GM04504 (cell line): ENCODE measurements around the gene ACOX3.

Experiments
- DNase-seq: peaks from one replicate; pipeline ENCODE4 v3.0.0-alpha.2; 2012; ENCODE audit warnings: low read depth

The ACOX3 gene

DNA sequence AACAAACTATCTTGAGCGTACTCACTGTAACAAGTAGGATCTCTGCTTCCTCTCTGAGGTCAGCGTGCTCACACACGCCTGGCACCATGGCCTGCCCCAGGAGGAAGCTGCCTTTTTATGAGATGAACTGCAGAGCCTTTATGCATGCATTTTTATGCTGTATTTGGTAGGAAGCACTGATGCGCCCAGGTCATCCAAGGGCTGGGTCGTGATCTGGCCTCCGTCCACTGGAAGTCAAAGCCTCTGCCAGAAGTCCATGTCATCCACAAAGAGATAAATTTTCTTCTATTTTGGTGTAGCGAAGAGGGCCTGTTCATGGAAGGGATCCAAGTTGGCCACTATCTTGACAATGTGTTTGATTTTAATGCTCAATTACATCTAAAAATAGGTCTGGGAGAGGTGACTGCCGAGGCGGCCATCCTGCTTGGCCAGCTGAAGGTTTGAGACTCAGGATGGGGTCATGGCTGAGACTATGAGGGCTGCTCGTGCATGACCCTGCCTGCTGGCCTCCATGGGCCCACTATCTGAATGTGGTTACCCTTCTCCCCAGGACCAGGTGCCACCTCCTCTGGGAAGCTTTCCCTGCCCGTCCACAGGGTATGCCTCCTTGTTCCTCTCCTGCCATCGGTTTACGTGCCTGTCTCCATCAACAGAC, 120.7 kb downstream of the ACOX3 start:
- peak; percentile 57 for DNase-seq

DNA sequence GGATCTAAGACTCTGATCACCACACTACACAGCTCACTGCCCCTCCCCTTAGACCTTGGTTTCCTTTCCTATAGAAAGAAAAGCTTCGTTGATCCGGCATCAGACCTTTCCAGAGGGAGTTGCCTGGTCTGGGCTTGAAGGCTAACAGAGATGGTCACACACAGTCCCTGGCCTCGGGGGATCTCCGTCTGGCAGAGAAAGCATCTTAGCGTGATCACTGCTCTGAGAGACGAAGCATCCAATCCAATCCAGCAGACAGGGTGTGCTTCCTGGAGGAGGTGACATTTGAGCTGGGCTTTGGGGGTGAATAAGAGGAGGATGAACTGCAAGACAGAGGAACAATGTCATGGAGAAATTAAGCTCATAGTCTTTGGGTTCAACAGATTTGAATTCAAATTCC, 121.5 kb downstream of the ACOX3 start:
- DNase-seq = no peak

GRCh38 chr4:8318509-8318908, 122.0 kb downstream of the ACOX3 start:
- DNase-seq = no peak

GRCh38 chr4:8317474-8317873, 123.0 kb downstream of the ACOX3 start:
- DNase-seq = no peak

DNA sequence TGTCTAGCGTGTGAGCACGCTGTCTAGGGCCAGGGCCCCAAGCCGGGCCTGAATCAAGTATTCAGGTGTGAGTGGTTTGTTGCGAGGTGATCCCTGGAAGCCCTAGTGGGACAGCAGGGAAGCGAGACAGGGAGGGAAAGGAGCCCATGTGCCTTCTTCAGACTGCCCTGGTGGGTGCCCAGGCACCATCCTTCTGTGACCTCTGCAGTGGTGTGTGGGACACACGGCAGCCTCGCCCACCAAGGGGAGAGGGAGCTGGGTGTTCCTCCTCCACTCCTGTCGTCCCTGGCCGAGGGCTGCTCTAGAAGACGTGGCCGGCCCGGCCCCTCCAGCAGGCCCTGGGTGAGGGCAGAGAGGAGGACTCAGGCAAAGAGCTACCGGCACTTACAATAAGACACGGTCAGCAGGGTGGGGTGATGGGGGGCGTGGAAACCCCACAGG, 123.6 kb downstream of the ACOX3 start:
- no peak for DNase-seq
